Measurements from ENCODE around the gene ELFN2. TPM values are rescaled to one million over a fixed set of nuclear protein-coding genes. Genes with fewer than 3 reads are reported as not detected.

ELFN2 gene
- total RNA-seq, 1 experiment from 2014 or later: 30.8 TPM

DNA sequence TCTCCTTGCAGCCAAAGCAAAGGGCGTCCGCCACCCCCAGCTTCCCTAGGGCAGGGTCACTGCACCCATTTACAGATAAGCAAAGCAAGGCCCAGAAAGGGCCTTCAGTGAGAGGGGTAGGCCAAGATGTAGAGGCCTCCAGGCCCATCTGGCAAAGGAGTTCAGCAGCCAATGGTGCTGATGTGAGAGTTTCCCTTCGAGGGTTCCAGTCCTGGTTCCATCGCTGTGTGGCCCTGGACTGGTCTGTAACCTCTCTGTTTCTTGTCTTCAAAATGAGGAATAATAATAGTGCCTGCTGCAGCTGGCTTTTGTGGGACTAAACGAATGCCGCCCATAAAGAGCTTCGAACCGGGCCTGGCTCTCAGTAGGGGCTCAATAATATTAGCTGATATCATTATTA is 4.0 kb downstream of the ELFN2 start:
- Histone ChIP-seq H2AFZ (no peak overlapping the region), H3K9me3 (ENCODE audit: insufficient read depth, low read depth) (no peaks in the 10 kb centered on the region), H3K9me2 (ENCODE audit: insufficient read depth) (no peaks in the 10 kb centered on the region), H3K79me2 (ENCODE audit: low read depth) (peaks cover 45% of the 10 kb centered on the region), H4K20me1 (ENCODE audit: insufficient read depth) (no peaks in the 10 kb centered on the region), H3K36me3 (ENCODE audit: low read depth) (no peaks in the 10 kb centered on the region), H3K4me2 (no peak overlapping the region), H3K4me1 (replicated peaks; ENCODE audit: insufficient read depth) (peaks cover 33% of the 10 kb centered on the region), H3K4me3 (no peak overlapping the region), H3K27me3 (ENCODE audit: insufficient read depth, low read depth) (no peaks in the 10 kb centered on the region), H3K27ac (no peak overlapping the region), H3F3A (ENCODE audit: insufficient read depth, low read depth) (peaks cover 31% of the 10 kb centered on the region; the same call in 1 of the 2 replicates)
- no peak for DNase-seq
- no TSS peak for BruUV-seq (replicated peaks)
- intact Hi-C loops (cut with micrococcal nuclease; ENCODE audit: unreplicated experiment): no loop called here
- ChIA-PET CTCF (no interaction called here), POLR2A (ENCODE audit: unreplicated experiment) (no interaction called here)
- TF ChIP-seq EZH2 (IDR thresholded peaks at IDR 0.05; ENCODE audit: low read depth) (no peak), CTCF (conservative IDR thresholded peaks at IDR 0.05) (no peak)

DNA sequence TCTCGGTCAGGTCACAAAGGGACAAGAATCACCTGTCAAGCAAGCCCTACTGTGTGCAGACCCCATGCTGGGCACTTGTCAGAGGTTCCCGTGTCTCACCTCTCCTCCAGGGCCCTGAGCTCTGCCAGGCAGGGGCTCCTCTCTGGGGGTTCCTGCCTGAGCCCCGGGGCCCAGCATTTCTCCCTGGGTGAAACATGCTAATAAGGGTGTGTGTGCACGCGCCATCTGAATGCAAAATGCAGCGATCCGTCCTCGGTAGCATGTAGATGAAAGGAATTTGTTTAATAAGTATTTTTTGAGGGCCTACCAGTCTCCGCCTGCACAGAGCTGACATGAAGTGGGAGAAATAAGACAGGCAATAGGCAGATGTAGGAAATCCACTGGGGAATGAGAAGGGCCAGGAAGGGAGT is 5.8 kb downstream of the ELFN2 start:
- BruUV-seq (replicated peaks): no TSS peak
- Histone ChIP-seq H3K27me3 (ENCODE audit: insufficient read depth, low read depth) (no peaks in the 10 kb centered on the region), H4K20me1 (ENCODE audit: insufficient read depth) (no peaks in the 10 kb centered on the region), H3K79me2 (ENCODE audit: low read depth) (peaks cover 42% of the 10 kb centered on the region), H3K27ac (no peak overlapping the region), H3K9me2 (ENCODE audit: insufficient read depth) (no peaks in the 10 kb centered on the region), H3K4me3 (no peak overlapping the region), H3K4me1 (replicated peaks; ENCODE audit: insufficient read depth) (peaks cover 30% of the 10 kb centered on the region), H3K9me3 (ENCODE audit: insufficient read depth, low read depth) (no peaks in the 10 kb centered on the region), H3K36me3 (ENCODE audit: low read depth) (no peaks in the 10 kb centered on the region), H3F3A (ENCODE audit: insufficient read depth, low read depth) (peaks cover 29% of the 10 kb centered on the region; the same call in 1 of the 2 replicates), H3K4me2 (peak overlapping the region; percentile 82), H2AFZ (no peak overlapping the region)
- no peak for DNase-seq
- TF ChIP-seq CTCF (conservative IDR thresholded peaks at IDR 0.05) (no peak), EZH2 (IDR thresholded peaks at IDR 0.05; ENCODE audit: low read depth) (no peak)
- intact Hi-C loops (cut with micrococcal nuclease; ENCODE audit: unreplicated experiment): no loop called here
- ChIA-PET CTCF (interaction anchor here (0.6 kb wide), 1 partner anchor 33 kb away, joined by 3 read pairs; no protein-coding TSS in a partner anchor), POLR2A (ENCODE audit: unreplicated experiment) (no interaction called here)

GRCh38 chr22:37420686-37421467 is 6.4 kb downstream of the ELFN2 start:
- Histone ChIP-seq H3K9me3 (ENCODE audit: insufficient read depth, low read depth) (no peaks in the 10 kb centered on the region), H3F3A (ENCODE audit: insufficient read depth, low read depth) (peaks cover 29% of the 10 kb centered on the region; the same call in 1 of the 2 replicates), H4K20me1 (ENCODE audit: insufficient read depth) (no peaks in the 10 kb centered on the region), H3K79me2 (ENCODE audit: low read depth) (peaks cover 43% of the 10 kb centered on the region), H3K9me2 (ENCODE audit: insufficient read depth) (no peaks in the 10 kb centered on the region), H3K27ac (no peak overlapping the region), H3K4me2 (peak overlapping the region; percentile 82), H2AFZ (peak overlapping the region; percentile 88), H3K27me3 (ENCODE audit: insufficient read depth, low read depth) (no peaks in the 10 kb centered on the region), H3K4me1 (replicated peaks; ENCODE audit: insufficient read depth) (peaks cover 24% of the 10 kb centered on the region), H3K36me3 (ENCODE audit: low read depth) (no peaks in the 10 kb centered on the region), H3K4me3 (peak overlapping the region; percentile 60)
- TF ChIP-seq EZH2 (IDR thresholded peaks at IDR 0.05; ENCODE audit: low read depth): no peak
- ChIA-PET POLR2A (ENCODE audit: unreplicated experiment) (no interaction called here), CTCF (interaction anchor here (0.6 to 1.0 kb wide), 3 partner anchors 33 to 172 kb away, joined by 3 to 5 read pairs (median 3); no protein-coding TSS in a partner anchor)
- intact Hi-C loops (cut with micrococcal nuclease; ENCODE audit: unreplicated experiment): no loop called here
- BruUV-seq (replicated peaks): no TSS peak
- DNase-seq: no peak
